Gastroesophageal sphincter (tissue), 3 donors: Measurements from ENCODE around the gene NAALAD2.

Experiments used
- CTCF ChIP-seq, 4 experiments: fragments of 200-600 bp in 2 of 4; fragments of 450-650 bp in 2 of 4; sonication (generic) in 1 of 4; IDR thresholded peaks; one replicate each; pipeline ENCODE4 v1.5.1; 2017 to 2019; ENCODE audit warnings: antibody characterized with exemption in 4 of 4, mild to moderate bottlenecking in 2 of 4, moderate library complexity in 2 of 4
- EP300 ChIP-seq: sonication (generic); formaldehyde crosslinking; IDR thresholded peaks from one replicate; pipeline ENCODE4 v1.6.1; 2017; ENCODE audit warnings: antibody characterized with exemption, mild to moderate bottlenecking
- POLR2A ChIP-seq, 2 donors: fragments of 450-650 bp; IDR thresholded peaks; one replicate each; pipeline ENCODE4 v1.6.1; 2017; ENCODE audit warnings: antibody characterized with exemption in 2 of 2, mild to moderate bottlenecking in 2 of 2, moderate library complexity in 1 of 2
- POLR2AphosphoS5 ChIP-seq: sonication (generic); formaldehyde crosslinking; IDR thresholded peaks from one replicate; pipeline ENCODE4 v1.6.1; 2017; ENCODE audit warnings: antibody characterized with exemption

GRCh38 chr11:90187839-90188238, 53.4 kb downstream of the NAALAD2 start:
- TF ChIP-seq CTCF (IDR thresholded peaks at IDR 0.05) (no peak), POLR2A (IDR thresholded peaks at IDR 0.05) (no peak), POLR2AphosphoS5 (no peak), EP300 (no peak)
